Measurements from ENCODE around the gene TMC4.

DNA sequence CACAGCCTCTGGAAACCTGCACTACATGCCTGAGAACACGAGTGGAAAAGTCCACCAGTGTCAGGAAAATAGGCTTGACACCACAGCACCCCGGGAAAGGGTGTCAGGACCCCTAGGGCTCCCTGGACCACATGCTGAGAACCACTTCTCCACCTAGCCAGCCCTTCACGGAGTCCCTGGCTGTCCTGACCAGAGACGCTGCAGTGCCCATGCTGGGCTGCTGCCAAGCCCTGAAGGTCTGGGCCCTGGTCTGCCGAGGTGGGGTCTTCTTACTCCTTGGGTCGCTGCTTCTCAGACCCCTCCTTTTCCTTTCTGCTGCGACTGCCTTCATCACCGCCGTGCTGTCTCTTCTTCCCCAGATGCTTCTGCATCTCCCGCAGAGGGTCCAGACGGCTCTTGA is 16.5 kb downstream of the TMC4 start:
- TF ChIP-seq, protein P1, sequence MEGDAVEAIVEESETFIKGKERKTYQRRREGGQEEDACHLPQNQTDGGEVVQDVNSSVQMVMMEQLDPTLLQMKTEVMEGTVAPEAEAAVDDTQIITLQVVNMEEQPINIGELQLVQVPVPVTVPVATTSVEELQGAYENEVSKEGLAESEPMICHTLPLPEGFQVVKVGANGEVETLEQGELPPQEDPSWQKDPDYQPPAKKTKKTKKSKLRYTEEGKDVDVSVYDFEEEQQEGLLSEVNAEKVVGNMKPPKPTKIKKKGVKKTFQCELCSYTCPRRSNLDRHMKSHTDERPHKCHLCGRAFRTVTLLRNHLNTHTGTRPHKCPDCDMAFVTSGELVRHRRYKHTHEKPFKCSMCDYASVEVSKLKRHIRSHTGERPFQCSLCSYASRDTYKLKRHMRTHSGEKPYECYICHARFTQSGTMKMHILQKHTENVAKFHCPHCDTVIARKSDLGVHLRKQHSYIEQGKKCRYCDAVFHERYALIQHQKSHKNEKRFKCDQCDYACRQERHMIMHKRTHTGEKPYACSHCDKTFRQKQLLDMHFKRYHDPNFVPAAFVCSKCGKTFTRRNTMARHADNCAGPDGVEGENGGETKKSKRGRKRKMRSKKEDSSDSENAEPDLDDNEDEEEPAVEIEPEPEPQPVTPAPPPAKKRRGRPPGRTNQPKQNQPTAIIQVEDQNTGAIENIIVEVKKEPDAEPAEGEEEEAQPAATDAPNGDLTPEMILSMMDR (IDR thresholded peaks at IDR 0.05), result no peak
- TF ChIP-seq POLR2A (IDR thresholded peaks at IDR 0.05), result no peak
